HepG2 (cell line): ENCODE measurements around the gene C19orf85. TPM values are rescaled to one million over a fixed set of nuclear protein-coding genes. Genes with fewer than 3 reads are reported as not detected.

Experiments used
- BRD4 ChIP-seq: sonication (generic); formaldehyde crosslinking; IDR thresholded peaks from 2 replicates; pipeline ENCODE4 v1.4.0; 2020; ENCODE audit warnings: missing genetic modification reagents
- EEA1 ChIP-seq: sonication (generic); formaldehyde crosslinking; IDR thresholded peaks from 2 replicates; pipeline ENCODE4 v1.5.1; 2020; ENCODE audit warnings: mild to moderate bottlenecking, missing genetic modification reagents, borderline replicate concordance
- GRHL1 ChIP-seq: sonication (generic); formaldehyde crosslinking; conservative IDR thresholded peaks from 2 replicates; pipeline ENCODE4 v1.8.0; 2022; ENCODE audit warnings: missing genetic modification reagents
- ONECUT2 ChIP-seq: sonication (generic); formaldehyde crosslinking; IDR thresholded peaks from 2 replicates; pipeline ENCODE4 v1.4.0; 2020; ENCODE audit warnings: missing genetic modification reagents
- RFX3 ChIP-seq: IDR thresholded peaks from 2 replicates; pipeline ENCODE4 v1.6.1; 2016; ENCODE audit warnings: missing biosample characterization, missing genetic modification reagents
- TIGD3 ChIP-seq: sonication (generic); formaldehyde crosslinking; IDR thresholded peaks from 2 replicates; pipeline ENCODE4 v1.5.1; 2020; ENCODE audit warnings: mild to moderate bottlenecking, missing genetic modification reagents, borderline replicate concordance
- U2AF1 ChIP-seq: fragments of 200-400 bp; formaldehyde crosslinking; optimal IDR thresholded peaks from 2 replicates; pipeline ENCODE3; 2017; ENCODE audit warnings: mild to moderate bottlenecking, low read depth, low read length
- YEATS2 ChIP-seq: sonication (generic); formaldehyde crosslinking; IDR thresholded peaks from 2 replicates; pipeline ENCODE4 v1.4.0; 2020; ENCODE audit warnings: missing genetic modification reagents, borderline replicate concordance
- ZNF501 ChIP-seq: sonication (generic); formaldehyde crosslinking; IDR thresholded peaks from 2 replicates; pipeline ENCODE4 v1.5.1; 2020; ENCODE audit warnings: mild to moderate bottlenecking, moderate library complexity, missing genetic modification reagents
- ZNF564 ChIP-seq: sonication (generic); formaldehyde crosslinking; IDR thresholded peaks from 2 replicates; pipeline ENCODE4 v1.8.1; 2023; ENCODE audit warnings: mild to moderate bottlenecking, missing genetic modification reagents
- ZNF737 ChIP-seq: sonication (generic); formaldehyde crosslinking; IDR thresholded peaks from 2 replicates; pipeline ENCODE4 v1.5.0; 2020; ENCODE audit warnings: missing genetic modification reagents, mild to moderate bottlenecking, borderline replicate concordance
- polyA plus RNA-seq, 8 experiments: library from polyadenylated mRNA; depleted of rRNA in 3 of 8; stranded (reverse) in 7 of 8; unstranded in 1 of 8; fragments of >200 nt; fragmentation: Illumina TruSeq in 4 of 8; extraction: Trizol in 4 of 8; gene quantifications; 2 replicates each; pipeline versions ENCODE4 v1.2.1 to v1.2.3, GENCODE V29; 2011 to 2016; ENCODE audit warnings: low read depth in 4 of 8, missing spikeins in 1 of 8, mixed read lengths in 1 of 8; ENCODE audit not compliant: insufficient read depth in 1 of 8
- total RNA-seq, 5 experiments: library from RNA; depleted of rRNA; stranded (reverse); fragments of >200 nt; fragmentation: Illumina TruSeq; extraction: Trizol; gene quantifications; 2 replicates each; pipeline ENCODE4 v1.2.3, GENCODE V29; 2016; ENCODE audit warnings: low read depth in 1 of 5

C19orf85 gene
- total and polyA plus RNA-seq, 2 of the 13 experiments (the other 11 are each of a cell fraction or from before 2014, with no cell fraction given) = not detected

DNA sequence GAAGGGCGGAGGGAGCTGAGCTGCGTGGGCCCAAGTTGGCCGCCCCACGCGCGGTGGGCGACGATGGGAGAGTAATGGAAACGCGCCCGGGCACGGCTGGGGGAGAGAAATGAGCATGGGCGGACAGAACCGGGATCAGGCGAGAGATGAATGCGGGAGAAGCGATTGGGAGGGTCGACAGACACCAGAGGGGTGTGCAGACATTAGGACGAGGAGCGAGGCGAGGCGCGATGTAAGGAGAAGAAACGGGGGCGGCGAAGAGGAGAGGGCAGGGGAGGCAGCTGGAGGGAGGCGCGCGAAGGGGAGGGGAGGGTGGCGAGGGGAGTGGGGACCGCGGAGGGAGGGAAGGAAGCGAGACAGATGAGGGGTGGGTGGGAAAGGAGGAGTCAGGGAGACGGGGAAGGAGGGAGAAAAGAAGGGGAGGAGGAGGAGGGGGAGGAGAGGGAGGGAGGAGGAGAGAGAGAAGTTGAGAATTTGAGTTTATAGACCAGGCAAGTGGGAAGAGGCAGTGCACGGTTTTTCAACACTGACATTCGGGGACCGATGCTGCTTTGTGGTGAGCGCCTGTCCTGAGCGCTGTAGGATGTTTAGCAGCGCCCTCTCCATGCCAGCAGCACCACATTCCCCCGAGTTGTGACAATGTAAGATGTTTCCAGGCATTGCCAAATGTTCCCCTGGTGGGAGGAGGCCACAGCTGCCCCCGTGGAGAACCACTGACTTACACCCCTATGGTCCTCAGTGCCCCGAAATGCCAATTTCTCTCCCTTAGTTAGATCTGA, 21.3 kb downstream of the C19orf85 start, which contains the start of gene SHISA7 (continued):
- TF ChIP-seq EEA1 (CRISPR knock-in tag) (no peak), GRHL1 (CRISPR knock-in tag) (no peak), RFX3 (CRISPR knock-in tag) (no peak), ZNF501 (CRISPR knock-in tag) (no peak), ONECUT2 (CRISPR knock-in tag) (no peak), BRD4 (no peak), ZNF564 (CRISPR knock-in tag) (no peak), ZNF737 (CRISPR knock-in tag) (no peak), YEATS2 (CRISPR knock-in tag) (no peak), TIGD3 (CRISPR knock-in tag) (no peak), U2AF1 (no peak)
- TF ChIP-seq, all 625 proteins: peak for 0
